CD4-positive, alpha-beta T cell (primary cell): ENCODE measurements around the gene PFDN1. TPM values are rescaled to one million over a fixed set of nuclear protein-coding genes. Genes with fewer than 3 reads are reported as not detected.

ENCODE experiments used
- ATAC-seq: fragments of 200-7000 bp; cut with Tn5 transposase; one replicate; pipeline ENCODE4 v1.10.0; 2022; ENCODE audit warnings: mild to moderate bottlenecking; ENCODE audit not compliant: poor library complexity
- CTCF ChIA-PET: fragments of 350-600 bp; sonication (Branson Sonifier 250); formaldehyde crosslinking; loops from one replicate; lab custom pipeline; 2021; ENCODE audit warnings: antibody characterized with exemption, inconsistent platforms; lab: Charles Lee
- POLR2A ChIA-PET: fragments of 350-600 bp; sonication (Branson Sonifier 250); formaldehyde crosslinking; loops from one replicate; lab custom pipeline; 2021; ENCODE audit warnings: antibody characterized with exemption, inconsistent platforms; lab: Charles Lee
- DNase-seq, 14 experiments: peaks; one replicate each; pipeline ENCODE4 v3.0.0-alpha.2; 2013 to 2020; ENCODE audit warnings: mixed read lengths in 2 of 14
- H3K27ac ChIP-seq, 2 donors: one replicate each; pipeline versions ENCODE4 v1.5.1 to v1.7.0; 2013; ENCODE audit warnings: low read length in 2 of 2, low read depth in 1 of 2, mild to moderate bottlenecking in 1 of 2
- H3K27me3 ChIP-seq, 2 experiments: 1 replicate in 1 of 2; 2 replicates in 1 of 2; pipeline versions ENCODE4 v1.6.1 to v1.7.0; 2013; ENCODE audit warnings: low read length in 2 of 2, control low read depth in 1 of 2, mild to moderate bottlenecking in 1 of 2, moderate library complexity in 1 of 2; ENCODE audit not compliant: insufficient read depth in 2 of 2, control insufficient read depth in 1 of 2
- H3K36me3 ChIP-seq: one replicate; pipeline ENCODE4 v1.6.1; 2013; ENCODE audit warnings: low read length, control low read depth; ENCODE audit not compliant: insufficient read depth
- H3K4me1 ChIP-seq: one replicate; pipeline ENCODE4 v1.6.1; 2013; ENCODE audit warnings: low read length, control low read depth; ENCODE audit not compliant: insufficient read depth
- H3K4me3 ChIP-seq: one replicate; pipeline ENCODE4 v1.5.1; 2013; ENCODE audit warnings: mild to moderate bottlenecking, low read length, moderate library complexity
- H3K9me3 ChIP-seq, 2 experiments: 1 replicate in 1 of 2; 2 replicates in 1 of 2; pipeline versions ENCODE4 v1.6.1 to v1.7.0; 2013; ENCODE audit warnings: low read length in 2 of 2, mild to moderate bottlenecking in 2 of 2, control low read depth in 1 of 2, moderate library complexity in 1 of 2; ENCODE audit not compliant: control insufficient read depth in 1 of 2, insufficient read depth in 1 of 2
- H3K27ac Mint-ChIP-seq: one replicate; pipeline ENCODE4 v1.8.0; 2020; ENCODE audit warnings: mixed read lengths
- H3K27me3 Mint-ChIP-seq: one replicate; pipeline ENCODE4 v1.8.0; 2021; ENCODE audit warnings: mixed read lengths
- H3K36me3 Mint-ChIP-seq: one replicate; pipeline ENCODE4 v1.8.0; 2021; ENCODE audit warnings: low read depth, mixed read lengths
- H3K4me1 Mint-ChIP-seq: one replicate; pipeline ENCODE4 v1.8.0; 2021; ENCODE audit warnings: low read depth, mixed read lengths
- H3K4me3 Mint-ChIP-seq: one replicate; pipeline ENCODE4 v1.8.0; 2020; ENCODE audit warnings: mild to moderate bottlenecking, mixed read lengths
- H3K9me3 Mint-ChIP-seq: one replicate; pipeline ENCODE4 v1.8.0; 2020; ENCODE audit warnings: mixed read lengths
- CTCF ChIP-seq: fragments of 200-600 bp; IDR thresholded peaks from one replicate; pipeline ENCODE4 v1.8.0; 2022; ENCODE audit warnings: antibody characterized with exemption, mild to moderate bottlenecking
- intact Hi-C, 2 experiments: fragments of 100-400 bp; cut with DNase I in 1 of 2; cut with micrococcal nuclease in 1 of 2; formaldehyde crosslinking; loops; one replicate each; pipeline versions ENCODE4 v1.15.1 to v1.9.0; 2023 to 2025; cut with DNase I, micrococcal nuclease
- total RNA-seq, 174 experiments: library from RNA in 2 of 174; stranded (reverse) in 2 of 174; gene quantifications; one replicate each; pipeline ENCODE4 v1.2.3 and lab custom pipeline; 2021 to 2026

The PFDN1 gene
- total RNA-seq, 2 experiments from 2014 or later, result 21.3 to 22.0 TPM

GRCh38 chr5:140248414-140248813 lies 54.5 kb downstream of the PFDN1 start:
- ChIA-PET CTCF (interaction anchor here (0.8 to 1.0 kb wide), 2 partner anchors 9 to 103 kb away, joined by 3 read pairs; no protein-coding TSS in a partner anchor), POLR2A (interaction anchor here (1.0 to 1.3 kb wide), 2 partner anchors 10 to 153 kb away, joined by 3 read pairs; partner anchors contain the start of gene ANKHD1)
- DNase-seq, result no peak
- no peak for TF ChIP-seq CTCF
- H3K36me3 ChIP-seq, result peaks cover 11% of the 10 kb centered on the region
- Mint-ChIP-seq H3K27ac (no peak overlapping the region), H3K9me3 (no peaks in the 10 kb centered on the region), H3K36me3 (peaks cover 16% of the 10 kb centered on the region), H3K4me3 (no peak overlapping the region), H3K27me3 (no peaks in the 10 kb centered on the region), H3K4me1 (peaks cover 67% of the 10 kb centered on the region)
- intact Hi-C loops, result no loop called here
- no peak overlapping the region for H3K27ac ChIP-seq
- no peak overlapping the region for H3K4me3 ChIP-seq
- peaks cover 47% of the 10 kb centered on the region for H3K4me1 ChIP-seq
- H3K9me3 ChIP-seq, result no peaks in the 10 kb centered on the region
- no peak for ATAC-seq
- H3K27me3 ChIP-seq, result no peaks in the 10 kb centered on the region

DNA sequence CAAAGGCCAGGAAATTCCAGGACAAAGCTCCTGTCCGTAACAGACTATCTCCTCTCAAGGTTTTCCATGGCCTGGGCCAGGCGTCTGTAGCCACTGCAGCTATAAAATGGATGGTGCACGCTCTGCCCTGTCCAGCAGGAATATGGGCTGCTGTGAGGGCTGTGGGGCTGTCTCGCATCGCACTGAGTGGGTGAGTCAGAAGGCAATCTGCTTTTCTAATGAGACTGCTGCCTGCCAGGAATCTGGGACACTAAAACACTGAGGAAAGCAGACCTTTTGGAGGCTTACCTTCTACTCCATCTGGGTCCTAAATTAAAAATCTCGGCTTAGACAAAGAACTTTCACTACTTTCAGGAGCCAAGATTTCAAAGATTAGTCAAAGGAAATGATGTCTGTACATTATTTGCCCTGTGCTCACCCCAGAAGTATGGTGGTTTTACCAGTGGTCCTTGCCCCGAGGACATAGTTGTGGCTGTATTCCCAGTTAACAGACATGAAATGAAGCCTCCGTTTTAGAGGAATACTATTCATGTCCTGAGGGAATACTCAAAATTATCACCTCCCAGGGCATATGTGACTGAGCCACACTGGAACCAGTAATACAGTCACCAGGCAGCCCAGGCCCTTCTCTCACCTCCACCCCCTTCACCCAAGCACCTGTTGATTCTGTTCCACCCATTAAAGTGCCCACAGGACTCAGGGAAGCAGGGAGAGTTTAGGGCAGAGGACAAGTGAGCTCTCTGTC lies 56.4 kb downstream of the PFDN1 start:
- Mint-ChIP-seq H3K4me1 (peaks cover 49% of the 10 kb centered on the region), H3K27ac (peak overlapping the region; percentile 36), H3K4me3 (no peak overlapping the region), H3K36me3 (peaks cover 16% of the 10 kb centered on the region), H3K9me3 (no peaks in the 10 kb centered on the region), H3K27me3 (no peaks in the 10 kb centered on the region)
- Histone ChIP-seq H3K4me3 (no peak overlapping the region), H3K27me3 (no peaks in the 10 kb centered on the region), H3K4me1 (peaks cover 33% of the 10 kb centered on the region), H3K27ac (no peak overlapping the region), H3K9me3 (no peaks in the 10 kb centered on the region), H3K36me3 (peaks cover 11% of the 10 kb centered on the region)
- intact Hi-C loops, result no loop called here
- ATAC-seq (no peak), DNase-seq (no peak)
- ChIA-PET CTCF (interaction anchor here (0.6 to 0.7 kb wide), 2 partner anchors 10 to 117 kb away, joined by 3 read pairs; no protein-coding TSS in a partner anchor), POLR2A (no interaction called here)
- no peak for TF ChIP-seq CTCF

DNA sequence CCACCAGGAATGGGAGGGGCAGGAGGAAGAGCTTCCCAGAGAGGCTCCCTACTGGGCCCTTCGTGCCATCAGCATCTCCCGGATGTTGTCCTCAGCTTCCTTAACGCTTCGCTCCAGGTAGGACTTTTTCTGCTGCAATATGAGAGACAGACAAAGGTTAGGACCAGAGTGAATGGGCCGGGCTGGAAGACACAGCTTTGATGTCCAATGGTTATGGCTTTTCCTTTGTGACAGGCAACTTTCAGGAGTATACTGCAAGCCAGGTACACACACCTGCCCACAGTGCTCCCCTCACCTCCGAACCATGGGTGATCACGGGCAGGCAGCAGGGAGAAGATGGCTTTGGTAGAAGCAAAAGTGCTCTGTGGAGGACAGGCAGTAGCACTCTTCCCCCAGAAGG lies 57.0 kb downstream of the PFDN1 start:
- ATAC-seq, result no peak
- Histone ChIP-seq H3K27ac (no peak overlapping the region), H3K36me3 (peaks cover 11% of the 10 kb centered on the region), H3K27me3 (no peaks in the 10 kb centered on the region), H3K4me3 (no peak overlapping the region), H3K4me1 (peaks cover 27% of the 10 kb centered on the region), H3K9me3 (no peaks in the 10 kb centered on the region)
- no peak for DNase-seq
- ChIA-PET POLR2A (interaction anchor here (2.5 kb wide), 1 partner anchor 100 kb away, joined by 17 read pairs; the partner anchor contains the start of gene HBEGF), CTCF (interaction anchor here (0.6 to 4.0 kb wide), 3 partner anchors 13 to 118 kb away, joined by 3 to 118 read pairs (median 3); partner anchors contain the start of gene HBEGF)
- Mint-ChIP-seq H3K4me3 (no peak overlapping the region), H3K36me3 (peaks cover 16% of the 10 kb centered on the region), H3K4me1 (peaks cover 42% of the 10 kb centered on the region), H3K9me3 (no peaks in the 10 kb centered on the region), H3K27ac (peak overlapping the region; percentile 36), H3K27me3 (no peaks in the 10 kb centered on the region)
- intact Hi-C loops, result no loop called here
- TF ChIP-seq CTCF, result no peak
